AML-193 (cell line): ENCODE measurements around the gene BCL7B.
"Not testable (repeated sequence)": the region's sequence is repeated elsewhere in the genome, so short reads cannot be mapped to it uniquely, and the experiment has no call there.

Experiments
- DNase-seq, 2 experiments: peaks; one replicate each; lab custom pipeline; 2025; lab: John Stamatoyannopoulos, UW

The BCL7B gene

DNA sequence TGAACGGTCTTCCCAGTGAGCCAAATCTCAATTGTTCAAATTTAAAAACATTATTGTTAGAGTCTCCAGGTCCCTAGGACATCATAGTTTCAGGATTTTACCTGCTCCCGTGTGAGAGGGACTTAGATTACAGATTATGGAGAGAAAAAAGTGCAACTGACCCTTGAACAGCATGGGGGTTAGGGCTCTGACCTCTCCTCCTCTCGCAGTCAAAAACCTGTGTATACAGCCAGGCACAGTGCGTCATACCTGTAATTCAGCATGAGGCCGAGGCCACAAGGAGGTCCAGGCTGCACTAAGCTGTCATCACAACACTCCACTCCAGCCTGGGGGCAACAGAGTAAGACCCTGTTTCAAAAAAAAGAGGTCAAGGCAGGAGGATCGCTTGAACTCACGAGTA is 60.9 kb downstream of the BCL7B start:
- DNase-seq, result no peak

DNA sequence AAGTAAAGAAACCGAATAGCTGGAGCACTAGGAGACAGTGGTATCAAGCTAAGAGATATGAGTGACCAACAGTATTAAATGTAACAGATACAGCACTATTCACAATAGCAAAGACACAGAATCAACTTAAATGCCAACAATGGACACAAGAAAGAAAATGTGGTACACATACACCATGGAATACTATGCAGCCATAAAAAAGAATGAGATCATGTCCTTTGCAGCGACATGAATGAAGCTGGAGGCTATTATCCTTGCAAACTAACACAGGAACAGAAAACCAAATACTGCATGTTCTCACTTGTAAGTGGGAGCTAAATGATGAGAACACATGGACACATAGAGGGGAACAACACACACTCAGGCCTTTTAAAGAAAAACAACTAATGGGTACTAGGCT is 62.0 kb downstream of the BCL7B start:
- not testable (repeated sequence) for DNase-seq

DNA sequence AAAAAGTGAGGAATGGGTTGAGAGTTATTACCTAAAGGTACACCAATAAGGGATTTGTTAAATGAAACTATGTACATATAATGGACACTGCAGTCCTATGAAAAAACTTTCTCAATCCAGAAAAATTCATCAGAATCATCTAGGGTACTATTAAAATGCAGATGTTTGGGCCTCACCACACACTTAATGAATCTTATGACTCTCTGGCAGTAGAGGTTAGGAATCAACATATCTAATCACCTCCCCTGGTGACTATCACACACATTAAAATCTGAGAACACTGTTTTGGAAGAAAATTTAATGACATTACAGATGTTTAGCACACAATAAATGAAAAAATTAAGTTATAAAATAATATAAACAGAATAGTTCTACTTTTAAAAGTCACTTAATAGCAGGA is 67.5 kb downstream of the BCL7B start:
- no peak for DNase-seq

DNA sequence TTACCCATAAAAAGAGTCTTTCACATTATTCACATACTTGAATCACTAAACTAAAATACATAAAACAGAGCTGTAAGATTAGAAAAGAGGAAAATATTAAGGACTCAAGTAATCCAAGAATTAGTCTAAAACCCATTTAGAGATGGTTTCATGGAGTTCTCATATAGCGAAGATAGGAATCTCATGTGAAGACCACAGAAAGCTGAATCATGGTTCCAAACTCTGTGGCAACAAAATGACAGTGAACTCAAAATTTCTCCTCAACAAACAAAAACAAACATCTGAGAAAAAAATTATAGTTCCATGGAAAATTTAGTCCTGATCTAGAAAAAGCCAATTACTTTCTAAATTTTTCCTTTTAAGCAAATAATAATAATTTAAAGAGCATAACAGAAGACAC is 70.0 kb downstream of the BCL7B start:
- no peak for DNase-seq
